Smooth muscle cell of the pulmonary artery (primary cell): ENCODE measurements around the gene BBIP1. TPM values are rescaled to one million over a fixed set of nuclear protein-coding genes. Genes with fewer than 3 reads are reported as not detected.

ENCODE experiments used
- total RNA-seq: library from RNA; depleted of rRNA; stranded (reverse); fragments of >200 nt; gene quantifications from 2 replicates; pipeline ENCODE4 v1.2.3, GENCODE V29; 2014

Gene BBIP1
- 22.1 and 22.9 TPM in 2 replicates for total RNA-seq

DNA sequence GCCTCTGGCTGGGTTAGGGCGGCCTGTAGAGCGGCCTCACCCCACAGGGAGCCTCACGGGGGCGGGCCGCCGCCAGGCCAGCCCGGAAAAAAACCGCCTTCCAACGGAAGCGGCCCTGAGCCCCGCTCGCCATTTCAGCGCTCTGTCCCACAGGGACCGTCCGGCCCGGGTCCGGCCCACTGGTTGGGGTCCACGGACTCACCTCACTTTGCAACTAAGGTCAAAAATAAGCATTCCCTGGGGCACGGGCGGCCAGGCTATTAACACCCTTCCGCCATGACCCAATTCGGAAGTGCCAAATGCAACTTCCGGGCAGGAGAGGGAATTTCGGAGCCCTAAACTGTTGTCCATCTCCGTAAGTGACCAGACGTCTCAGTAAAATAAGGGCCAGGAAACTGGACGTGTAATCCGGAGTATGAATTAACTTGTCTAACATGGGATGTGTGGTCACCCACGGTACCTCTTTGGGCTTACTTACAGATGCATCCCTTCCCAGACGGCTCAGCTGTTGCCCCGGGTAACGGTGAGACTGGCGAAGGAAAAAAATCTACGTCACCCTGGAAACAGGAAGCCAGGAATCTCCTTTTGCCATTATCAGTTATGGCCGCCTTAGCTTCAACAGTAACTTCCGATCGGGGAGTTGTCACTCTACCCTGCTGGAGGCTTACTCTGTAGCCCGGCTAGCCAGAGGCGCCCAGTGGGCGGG is at the start of gene BBIP1:
Gene BBIP1 (minus strand): TSS at position 538 of the 706 bp plus-strand sequence. CDS start 1,023 bp downstream, outside the sequence.

DNA sequence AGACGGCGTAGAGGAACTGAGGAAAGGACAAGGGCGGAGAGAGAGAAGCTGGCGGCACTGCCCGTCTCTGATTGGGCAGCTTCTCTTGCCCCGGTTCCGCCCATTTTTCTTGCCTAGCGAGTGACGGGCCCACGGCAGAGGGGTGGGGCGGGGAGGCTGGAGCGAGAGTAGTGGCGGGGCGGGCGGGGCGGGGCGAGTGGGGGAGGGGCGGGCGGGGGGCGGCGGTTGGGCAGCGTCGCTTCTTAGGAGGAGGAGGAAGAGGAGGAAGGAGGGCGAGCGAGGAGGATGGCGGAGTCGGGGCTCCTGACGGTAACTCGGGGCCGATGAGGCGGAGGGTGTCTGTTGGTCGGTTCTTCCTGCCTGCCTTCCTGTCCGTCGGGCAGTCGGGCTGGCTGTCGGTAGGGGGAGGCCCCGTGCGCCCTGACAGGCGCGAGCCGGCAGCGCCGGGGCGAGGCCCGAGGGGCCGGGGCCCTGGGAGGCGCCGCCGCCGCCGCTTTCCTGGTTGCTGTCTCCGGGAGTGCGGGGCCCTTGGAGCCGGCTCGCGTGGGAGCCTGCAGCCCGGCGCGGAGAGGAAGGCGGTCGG is 460 bp upstream of the BBIP1 start, which contains the start of gene SHOC2:
Gene SHOC2 (plus strand): TSS at position 256 of the 583 bp plus-strand sequence. CDS start 44,755 bp downstream, outside the sequence.

DNA sequence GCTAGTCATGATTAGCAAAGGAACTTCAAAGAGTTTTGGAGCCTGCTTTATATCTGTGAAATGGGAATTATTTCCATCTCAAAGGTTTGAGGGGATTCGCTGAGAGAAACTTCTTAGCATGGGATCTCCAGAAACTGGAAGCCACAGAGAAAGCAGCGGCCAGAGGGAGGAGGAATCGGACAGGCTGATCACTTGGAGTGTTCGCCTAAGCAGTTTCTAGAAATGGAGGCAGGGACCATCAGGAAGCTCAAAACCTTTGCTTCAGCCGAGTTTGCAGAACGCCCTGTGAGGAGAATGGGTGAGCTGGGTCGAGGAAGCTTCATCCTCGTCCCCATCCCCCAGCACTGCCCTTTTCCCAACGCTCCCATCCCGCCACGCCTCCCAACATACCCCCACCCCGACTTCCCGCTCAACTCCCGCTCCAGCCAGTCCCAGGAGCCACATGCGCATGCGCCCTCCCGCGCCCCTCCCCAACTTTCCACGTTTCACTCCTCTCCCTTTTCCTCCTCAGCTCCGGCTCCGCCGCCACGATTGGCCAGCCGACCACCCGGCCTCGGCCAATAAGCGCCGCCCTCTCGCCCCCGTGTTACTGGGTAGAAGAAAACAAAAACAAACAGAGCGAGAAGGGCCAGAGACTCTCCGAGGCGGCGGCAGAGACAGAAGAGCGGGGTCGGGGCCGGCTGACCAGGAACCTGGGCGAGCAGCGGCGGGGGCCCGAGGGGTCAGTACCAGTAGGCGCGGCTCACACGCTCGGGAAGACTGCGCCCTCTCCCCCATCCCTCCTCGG is 47.5 kb downstream of the BBIP1 start, which contains the start of gene PDCD4:
Gene PDCD4 (plus strand): TSS at position 631 of the 787 bp plus-strand sequence. CDS start 4,100 bp downstream, outside the sequence.

Other genes with a start within 250 kb of the BBIP1 start
- 34.9 and 41.9 TPM in 2 replicates for gene PDCD4, start 47.3 kb downstream of the BBIP1 start, total RNA-seq
- gene SHOC2, start 424 bp upstream of the BBIP1 start, total RNA-seq = 46.3 and 62.8 TPM in 2 replicates
- gene ADRA2A, start 157.8 kb upstream of the BBIP1 start, total RNA-seq = 0.20 and 2.0 TPM in 2 replicates